ENCODE results near the gene MLF1.

The MLF1 gene

DNA sequence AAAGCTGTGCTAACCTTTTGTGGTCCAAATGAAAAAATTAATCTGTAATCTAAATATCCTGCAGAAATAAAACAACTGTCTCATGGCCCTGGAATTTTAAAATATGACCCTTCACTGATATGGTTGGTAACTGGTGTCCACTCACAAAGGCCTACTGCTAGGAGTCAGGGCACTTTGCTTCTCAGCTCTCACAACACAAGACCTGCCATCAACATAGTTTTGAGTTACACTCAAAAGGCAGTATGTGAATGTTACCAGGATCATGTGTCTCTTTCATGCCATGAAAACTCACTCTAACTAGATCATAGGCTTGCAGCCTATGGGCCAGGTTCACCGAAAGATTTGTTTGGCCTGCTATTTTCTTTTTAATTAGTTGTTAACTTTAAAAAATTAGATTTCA, 10.0 kb upstream of the MLF1 start:
- Histone ChIP-seq H3K36me3 (ENCODE audit: control insufficient read depth in 2 of 2, insufficient read depth in 1 of 2, low read length in 2 of 2) (no peaks in the 10 kb centered on the region), H3K9me3 (ENCODE audit: control insufficient read depth, insufficient read depth, low read depth, low read length) (no peaks in the 10 kb centered on the region), H3K4me1 (ENCODE audit: control insufficient read depth, insufficient read depth, low read length) (no peaks in the 10 kb centered on the region), H3K27ac (ENCODE audit: extremely low read depth, low read depth, low read length) (no peak overlapping the region), H3K4me3 (ENCODE audit: low read depth, low read length) (no peak overlapping the region)
- POLR2A ChIA-PET, result interaction anchor here (1.8 kb wide), 1 partner anchor 10 kb away, joined by 7 read pairs; the partner anchor contains the start of gene MLF1
- TF ChIP-seq ZNF366 (tag by site-specific recombination; conservative IDR thresholded peaks at IDR 0.05) (no peak), ZFP41 (tag by site-specific recombination; IDR thresholded peaks at IDR 0.05; ENCODE audit: borderline replicate concordance) (no peak), ZNF654 (tag by site-specific recombination; IDR thresholded peaks at IDR 0.05; ENCODE audit: low read depth) (no peak), ZNF274 (IDR thresholded peaks at IDR 0.05; ENCODE audit: low read length) (no peak), ZNF274 (tag by site-specific recombination; IDR thresholded peaks at IDR 0.05; ENCODE audit: borderline replicate concordance) (no peak), ZNF785 (tag by site-specific recombination; IDR thresholded peaks at IDR 0.05) (no peak), IKZF3 (tag by site-specific recombination; IDR thresholded peaks at IDR 0.05) (no peak), GLI4 (tag by site-specific recombination; IDR thresholded peaks at IDR 0.05) (no peak), ZNF19 (tag by site-specific recombination; IDR thresholded peaks at IDR 0.05; ENCODE audit: low read depth) (no peak), ZNF157 (tag by site-specific recombination; IDR thresholded peaks at IDR 0.05) (no peak), ZSCAN16 (tag by site-specific recombination; IDR thresholded peaks at IDR 0.05) (no peak), ZNF138 (tag by site-specific recombination; IDR thresholded peaks at IDR 0.05; ENCODE audit: borderline replicate concordance) (no peak), GLIS2 (tag by site-specific recombination; IDR thresholded peaks at IDR 0.05) (no peak), BCL11A (tag by site-specific recombination; IDR thresholded peaks at IDR 0.05; ENCODE audit: low read depth) (no peak), ZFP37 (tag by site-specific recombination; IDR thresholded peaks at IDR 0.05) (no peak), ZNF792 (tag by site-specific recombination; IDR thresholded peaks at IDR 0.05) (no peak), ZNF664 (tag by site-specific recombination; IDR thresholded peaks at IDR 0.05) (no peak), ZNF701 (tag by site-specific recombination; IDR thresholded peaks at IDR 0.05) (no peak), ZNF174 (tag by site-specific recombination; IDR thresholded peaks at IDR 0.05) (no peak)
- TF ChIP-seq, protein P1, sequence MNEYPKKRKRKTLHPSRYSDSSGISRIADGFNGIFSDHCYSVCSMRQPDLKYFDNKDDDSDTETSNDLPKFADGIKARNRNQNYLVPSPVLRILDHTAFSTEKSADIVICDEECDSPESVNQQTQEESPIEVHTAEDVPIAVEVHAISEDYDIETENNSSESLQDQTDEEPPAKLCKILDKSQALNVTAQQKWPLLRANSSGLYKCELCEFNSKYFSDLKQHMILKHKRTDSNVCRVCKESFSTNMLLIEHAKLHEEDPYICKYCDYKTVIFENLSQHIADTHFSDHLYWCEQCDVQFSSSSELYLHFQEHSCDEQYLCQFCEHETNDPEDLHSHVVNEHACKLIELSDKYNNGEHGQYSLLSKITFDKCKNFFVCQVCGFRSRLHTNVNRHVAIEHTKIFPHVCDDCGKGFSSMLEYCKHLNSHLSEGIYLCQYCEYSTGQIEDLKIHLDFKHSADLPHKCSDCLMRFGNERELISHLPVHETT (tag by site-specific recombination; IDR thresholded peaks at IDR 0.05), result no peak
- CTCF ChIA-PET, result interaction anchor here (0.6 to 1.1 kb wide), 2 partner anchors 9 to 128 kb away, joined by 3 to 5 read pairs; no protein-coding TSS in a partner anchor

DNA sequence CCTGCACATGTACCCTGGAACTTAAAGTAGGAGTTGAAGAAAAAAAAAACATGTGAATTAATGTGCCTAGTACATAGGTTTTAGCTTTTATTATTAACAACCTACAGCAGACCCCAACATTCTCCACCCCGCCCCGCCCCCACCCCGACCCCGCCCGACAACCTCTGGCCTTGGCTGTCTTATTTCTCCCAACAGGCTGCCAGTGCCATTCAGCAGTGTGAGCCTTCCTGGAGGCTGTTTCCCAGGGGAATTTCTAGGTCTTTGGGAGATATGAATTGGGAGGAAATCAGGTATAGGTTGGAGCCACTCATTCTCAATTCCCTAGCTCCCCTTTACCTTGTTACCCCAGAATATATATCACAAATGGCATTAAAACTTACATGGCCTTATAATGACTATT, 8.3 kb upstream of the MLF1 start:
- ChIA-PET POLR2A (interaction anchor here (1.8 kb wide), 1 partner anchor 8 kb away, joined by 7 read pairs; the partner anchor contains the start of gene MLF1), CTCF (interaction anchor here (0.6 kb wide), 1 partner anchor 40 kb away, joined by 3 read pairs; no protein-coding TSS in a partner anchor)
- H3K4me3 ChIP-seq (ENCODE audit: low read depth, low read length), result no peak overlapping the region
- no peak overlapping the region for H3K27ac ChIP-seq (ENCODE audit: extremely low read depth, low read depth, low read length)
- no peaks in the 10 kb centered on the region for H3K4me1 ChIP-seq (ENCODE audit: control insufficient read depth, insufficient read depth, low read length)
- no peaks in the 10 kb centered on the region for H3K9me3 ChIP-seq (ENCODE audit: control insufficient read depth, insufficient read depth, low read depth, low read length)
- no peaks in the 10 kb centered on the region for H3K36me3 ChIP-seq (ENCODE audit: control insufficient read depth in 2 of 2, insufficient read depth in 1 of 2, low read length in 2 of 2)
- TF ChIP-seq, protein P2, sequence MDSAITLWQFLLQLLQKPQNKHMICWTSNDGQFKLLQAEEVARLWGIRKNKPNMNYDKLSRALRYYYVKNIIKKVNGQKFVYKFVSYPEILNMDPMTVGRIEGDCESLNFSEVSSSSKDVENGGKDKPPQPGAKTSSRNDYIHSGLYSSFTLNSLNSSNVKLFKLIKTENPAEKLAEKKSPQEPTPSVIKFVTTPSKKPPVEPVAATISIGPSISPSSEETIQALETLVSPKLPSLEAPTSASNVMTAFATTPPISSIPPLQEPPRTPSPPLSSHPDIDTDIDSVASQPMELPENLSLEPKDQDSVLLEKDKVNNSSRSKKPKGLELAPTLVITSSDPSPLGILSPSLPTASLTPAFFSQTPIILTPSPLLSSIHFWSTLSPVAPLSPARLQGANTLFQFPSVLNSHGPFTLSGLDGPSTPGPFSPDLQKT (IDR thresholded peaks at IDR 0.05; ENCODE audit: borderline replicate concordance, low read depth, low read length), result no peak
- TF ChIP-seq ZNF426 (tag by site-specific recombination; IDR thresholded peaks at IDR 0.05), result no peak
- TF ChIP-seq ZNF660 (tag by site-specific recombination; IDR thresholded peaks at IDR 0.05), result no peak
- TF ChIP-seq HOXD13 (CRISPR knock-in tag; IDR thresholded peaks at IDR 0.05; ENCODE audit: borderline replicate concordance), result no peak
- TF ChIP-seq HOXC10 (CRISPR knock-in tag; IDR thresholded peaks at IDR 0.05), result no peak
- TF ChIP-seq ZNF843 (tag by site-specific recombination; IDR thresholded peaks at IDR 0.05), result no peak

All from HEK293 (cell line).